ENCODE measurements around the gene FER.
"Not testable (repeated sequence)": the region's sequence is repeated elsewhere in the genome, so short reads cannot be mapped to it uniquely, and the experiment has no call there.

FER gene

GRCh38 chr5:109145139-109145538, 397.4 kb downstream of the FER start:
- DNase-seq: no peak

DNA sequence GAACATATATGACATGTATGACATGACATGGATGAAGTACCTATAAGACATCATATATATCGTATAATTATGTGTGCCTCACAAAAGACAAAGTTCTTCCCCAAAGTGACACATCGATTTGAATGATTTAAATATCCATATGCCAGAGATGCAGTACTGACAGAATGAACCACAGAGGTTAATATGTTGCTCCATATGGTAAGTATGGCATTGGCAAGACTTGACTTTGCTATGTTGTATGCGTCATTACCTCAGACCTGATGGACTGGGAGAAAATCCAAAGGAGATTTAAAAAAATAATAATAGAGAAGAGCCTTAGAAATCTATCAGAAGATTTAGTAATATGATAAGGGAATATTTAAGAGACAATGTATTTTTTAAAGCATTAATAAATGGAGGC, 398.9 kb downstream of the FER start:
- no peak for DNase-seq

DNA sequence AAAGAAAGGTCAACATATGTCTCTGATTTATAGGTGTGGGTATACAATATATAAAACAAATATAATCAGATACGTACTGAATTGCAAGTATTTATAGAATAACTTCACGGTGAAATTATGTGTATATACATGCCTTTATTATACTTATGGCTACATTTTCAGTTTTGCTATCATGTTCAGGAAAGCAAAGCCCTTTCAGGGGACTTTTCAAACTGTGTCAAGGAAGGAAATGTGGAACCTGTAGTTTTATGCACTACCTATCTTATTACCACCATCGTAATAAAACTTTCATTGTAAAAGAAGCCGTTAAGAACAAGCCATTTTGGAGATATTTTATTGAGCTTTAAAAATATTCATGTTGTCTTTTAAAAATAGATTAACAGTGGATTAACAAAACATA, 404.9 kb downstream of the FER start:
- DNase-seq: no peak

GRCh38 chr5:109155625-109156024, 407.9 kb downstream of the FER start:
- DNase-seq: no peak

DNA sequence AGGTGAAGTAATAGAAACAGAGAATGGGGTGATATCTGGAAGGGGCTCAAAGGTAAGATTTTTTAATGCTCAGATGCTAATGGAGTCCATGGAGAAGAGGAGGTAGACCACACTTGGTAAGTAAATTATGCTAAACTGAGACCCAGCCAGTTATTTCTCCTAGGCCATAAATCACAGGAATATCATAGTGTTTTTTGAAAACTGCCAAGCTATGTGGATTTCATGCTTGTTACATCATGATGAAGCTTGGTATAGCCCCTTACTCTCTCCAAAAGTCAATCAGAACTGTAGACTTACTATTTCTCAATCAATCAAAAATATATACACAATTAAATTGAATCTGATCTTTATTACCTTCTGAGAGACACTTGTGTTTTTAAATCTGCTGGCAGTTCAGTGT, 409.2 kb downstream of the FER start:
- DNase-seq: no peak

DNA sequence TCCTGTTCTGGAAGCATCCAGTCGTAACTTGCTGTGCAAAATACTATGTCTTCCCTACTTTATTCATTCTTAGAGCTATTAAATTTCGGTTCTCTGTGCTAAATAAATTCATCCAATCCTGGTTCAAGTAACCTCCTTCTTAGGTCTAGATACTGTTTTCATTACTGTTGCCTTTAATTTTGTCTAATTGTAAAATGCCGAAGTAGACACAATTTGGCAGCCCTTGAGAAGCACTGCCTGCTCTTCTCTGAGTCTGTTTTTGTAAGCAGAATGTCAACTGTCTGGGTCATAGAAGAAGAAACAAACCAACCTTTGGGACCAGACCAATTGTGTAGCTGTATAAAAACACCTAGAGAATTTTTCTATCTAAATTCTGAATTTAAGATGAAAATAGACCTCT, 412.8 kb downstream of the FER start:
- no peak for DNase-seq

GRCh38 chr5:109161914-109162683, 414.4 kb downstream of the FER start:
- peak; percentile 31 for DNase-seq

GRCh38 chr5:109163336-109163735, 415.6 kb downstream of the FER start:
- no peak for DNase-seq

DNA sequence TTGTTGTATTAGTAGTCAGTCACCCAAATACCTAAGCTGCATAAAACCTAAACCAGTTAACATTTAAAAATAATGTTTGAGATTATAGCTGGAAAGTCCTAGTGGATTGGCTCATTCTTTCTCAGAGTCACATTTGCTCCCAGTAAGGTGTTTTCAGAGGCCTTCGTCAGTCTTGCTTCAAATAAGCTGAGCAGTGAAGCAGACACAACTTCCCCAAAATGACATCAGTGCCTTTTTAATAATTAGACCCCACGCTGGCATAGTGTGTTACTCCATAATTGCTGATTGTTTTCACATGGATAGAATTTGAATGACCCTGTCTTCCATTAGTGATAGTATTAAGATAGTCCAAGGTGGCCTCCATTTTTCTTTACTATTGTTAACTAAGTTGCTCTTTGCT, 416.3 kb downstream of the FER start:
- DNase-seq: no peak

- DNase-seq: no peak
Measured at GRCh38 chr5:109167586-109167985, 419.9 kb downstream of the FER start.

DNA sequence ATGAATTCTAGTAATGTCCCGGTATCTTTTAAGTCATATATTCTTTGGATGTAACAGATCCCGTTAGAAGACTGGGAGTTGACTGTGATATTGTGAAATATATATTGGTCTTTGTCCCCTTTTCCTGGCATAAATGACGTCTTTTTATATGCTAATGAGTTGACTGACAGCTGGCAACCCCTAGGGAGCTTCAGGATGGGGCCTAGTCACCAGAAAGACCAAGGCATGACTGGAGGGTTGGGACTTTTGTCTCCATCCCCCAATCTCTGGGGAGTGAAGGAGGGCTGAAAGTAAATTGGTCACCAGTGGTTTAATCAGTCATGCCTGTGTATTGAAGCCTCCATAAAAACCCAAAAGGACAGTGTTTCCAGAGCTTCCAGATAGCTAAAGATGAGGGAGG, 420.5 kb downstream of the FER start:
- no peak for DNase-seq

GRCh38 chr5:109170629-109171350, 423.1 kb downstream of the FER start:
- DNase-seq: no peak

GRCh38 chr5:109171437-109172073, 423.9 kb downstream of the FER start:
- DNase-seq: not testable (repeated sequence)

GRCh38 chr5:109173036-109173794, 425.5 kb downstream of the FER start:
- DNase-seq: no peak

DNA sequence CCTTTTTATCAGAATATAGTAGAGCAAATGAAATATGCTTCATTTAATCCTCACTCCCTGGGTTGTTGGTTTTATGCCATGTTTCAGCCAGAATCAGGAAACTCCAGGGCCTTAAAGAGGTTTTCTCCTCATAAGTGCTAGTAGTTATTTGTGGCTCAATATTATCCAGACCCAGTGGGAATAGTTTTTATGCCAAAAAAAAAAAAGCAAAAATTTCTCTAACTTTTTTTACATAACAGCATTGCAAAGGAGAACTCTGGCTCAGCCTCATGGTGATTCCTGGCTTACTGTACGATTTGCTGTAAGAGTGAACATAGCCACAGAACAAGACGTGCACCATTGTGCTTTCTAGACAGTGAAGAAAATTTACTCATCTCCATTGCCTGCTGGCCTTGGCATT, 429.5 kb downstream of the FER start:
- DNase-seq: no peak

- no peak for DNase-seq
Measured at GRCh38 chr5:109177782-109178181, 430.1 kb downstream of the FER start.

GRCh38 chr5:109180668-109181067, 433.0 kb downstream of the FER start:
- DNase-seq: no peak

GRCh38 chr5:109186759-109187158, 439.1 kb downstream of the FER start:
- DNase-seq: no peak

- peak; percentile 34 for DNase-seq
Measured at GRCh38 chr5:109191153-109191558, 443.5 kb downstream of the FER start.

DNA sequence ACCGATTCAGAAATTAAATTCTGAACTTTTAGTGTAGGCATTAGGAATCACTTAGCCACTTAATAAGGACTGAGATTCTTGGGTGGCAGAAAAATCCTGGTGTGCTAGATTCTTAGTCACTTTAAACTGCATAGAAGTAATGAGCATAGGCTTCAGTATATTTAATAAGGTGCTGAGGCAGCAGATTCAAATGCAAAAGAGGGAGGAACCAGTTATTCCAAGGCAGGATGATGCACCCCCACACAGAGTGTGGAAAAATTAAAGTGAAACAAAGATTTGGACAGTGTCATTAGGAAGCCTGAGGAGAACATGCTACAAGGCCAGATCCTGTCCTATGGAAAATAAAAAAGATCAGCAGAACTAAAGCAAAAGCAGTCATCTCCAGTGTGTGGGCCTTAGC, 444.3 kb downstream of the FER start:
- DNase-seq: no peak

DNA sequence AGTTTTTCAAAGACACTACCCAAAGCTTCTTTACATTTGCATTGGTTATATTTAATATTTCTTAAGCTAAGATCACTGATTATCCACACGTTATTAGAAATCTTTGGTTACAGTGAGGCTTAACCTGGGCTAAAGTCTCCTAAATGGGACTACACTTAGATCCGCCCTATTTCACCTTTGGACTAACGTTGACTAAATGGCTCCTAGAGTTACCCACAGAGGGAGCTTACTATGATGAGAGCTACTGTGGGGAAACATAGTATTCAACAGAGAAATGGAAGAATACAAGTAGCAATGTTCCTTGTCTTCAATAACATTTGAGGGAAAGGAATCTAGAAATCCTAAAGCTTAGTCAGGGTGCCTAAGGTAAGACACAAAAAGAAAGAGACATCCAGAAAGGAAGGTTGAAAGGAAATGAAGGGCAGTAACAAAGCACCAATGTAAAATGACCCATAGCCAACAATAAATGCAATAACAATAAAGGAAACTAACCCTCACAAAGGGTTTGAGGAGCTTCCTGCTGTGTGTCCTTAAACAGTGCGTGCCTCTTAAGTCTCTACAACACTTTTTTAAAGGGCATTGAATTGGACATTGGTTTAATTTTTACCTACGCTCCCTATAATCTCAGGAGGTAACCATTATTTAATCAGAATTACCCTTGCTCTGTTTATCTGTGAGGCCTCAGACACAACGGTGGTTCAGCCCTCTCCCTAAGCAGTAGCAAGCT, 445.0 kb downstream of the FER start:
- DNase-seq: no peak

GRCh38 chr5:109195667-109196066, 448.0 kb downstream of the FER start:
- no peak for DNase-seq

All from activated CD4-positive, alpha-beta T cell treated with anti-CD3 and anti-CD28 coated beads, Interleukin-2, amount 50 U/mL, for 16 hours (primary cell).